ENCODE data around the gene WDR74.
"Not testable (repeated sequence)": the region's sequence is repeated elsewhere in the genome, so short reads cannot be mapped to it uniquely, and the experiment has no call there.

DNA sequence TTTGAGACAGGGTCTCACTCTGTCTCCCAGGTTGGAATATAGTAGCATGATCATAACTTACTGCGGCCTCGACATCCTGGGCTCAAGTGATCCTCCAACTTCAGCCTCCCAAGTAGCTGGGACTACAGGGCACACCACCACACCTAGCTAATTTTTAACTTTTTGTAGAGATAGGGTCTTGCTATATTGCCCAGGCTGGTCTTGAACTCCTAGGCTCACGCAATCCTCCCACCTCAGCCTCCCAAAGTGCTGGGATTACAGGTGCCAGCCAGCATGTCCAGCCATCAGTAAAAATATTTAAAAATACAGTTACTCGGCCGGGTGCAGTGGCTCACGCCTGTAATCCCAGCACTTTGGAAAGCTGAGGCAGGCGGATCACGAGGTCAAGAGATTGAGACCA lies 11.3 kb downstream of the WDR74 start:
- not testable (repeated sequence) for TF ChIP-seq CTCF (IDR thresholded peaks at IDR 0.05; ENCODE audit: insufficient read depth, low read length); POLR2AphosphoS5 (IDR thresholded peaks at IDR 0.05; ENCODE audit: low read depth); REST (IDR thresholded peaks at IDR 0.05; ENCODE audit: insufficient replicate concordance, low read depth); GABPA (IDR thresholded peaks at IDR 0.05; ENCODE audit: low read depth)
